GM12892 (cell line): Measurements from ENCODE around the gene PRKCQ.

ENCODE experiments used
- POLR2A ChIP-seq: IDR thresholded peaks from 2 replicates; pipeline ENCODE4 v1.6.1; 2011; ENCODE audit warnings: low read depth, low read length, control low read depth
- POLR2AphosphoS5 ChIP-seq: IDR thresholded peaks from 2 replicates; pipeline ENCODE4 v1.6.1; 2011; ENCODE audit warnings: low read depth, low read length, control low read depth
- TAF1 ChIP-seq: IDR thresholded peaks from 2 replicates; pipeline ENCODE4 v1.6.1; 2011; ENCODE audit warnings: low read depth, mild to moderate bottlenecking, control low read depth, low read length, borderline replicate concordance

GRCh38 chr10:6609625-6610024, 29.5 kb upstream of the PRKCQ start:
- TF ChIP-seq TAF1 (no peak), POLR2A (no peak), POLR2AphosphoS5 (no peak)
